ENCODE results near the gene MCC. TPM values are rescaled to one million over a fixed set of nuclear protein-coding genes. Genes with fewer than 3 reads are reported as not detected.
"Not testable (repeated sequence)": the region's sequence is repeated elsewhere in the genome, so short reads cannot be mapped to it uniquely, and the experiment has no call there.

Gene MCC
- total RNA-seq, 1 experiment from 2014 or later: 7.1 TPM

- ChIA-PET POLR2A (ENCODE audit: unreplicated experiment) (no interaction called here), CTCF (no interaction called here)
- Histone ChIP-seq H2AFZ (ENCODE audit: low read length) (no peak overlapping the region), H3K4me1 (ENCODE audit: insufficient read depth, low read length) (no peaks in the 10 kb centered on the region), H3K9me2 (replicated peaks; ENCODE audit: low read length) (no peaks in the 10 kb centered on the region), H4K20me1 (ENCODE audit: low read length) (no peaks in the 10 kb centered on the region), H3K9ac (ENCODE audit: low read length) (no peak overlapping the region), H3K27ac (ENCODE audit: low read length) (no peak overlapping the region), H3K79me2 (ENCODE audit: low read length) (no peaks in the 10 kb centered on the region), H3K27me3 (ENCODE audit: low read length) (0 out of 2 replicates have a peak, but pooled peaks cover 11% of the 10 kb centered on the region), H3K9me3 (ENCODE audit: low read length) (no peaks in the 10 kb centered on the region), H3F3A (ENCODE audit: low read length, unreplicated experiment) (no peaks in the 10 kb centered on the region), H3K4me2 (ENCODE audit: low read length) (no peak overlapping the region), H3K36me3 (ENCODE audit: low read depth, low read length) (no peaks in the 10 kb centered on the region), H3K4me3 (ENCODE audit: low read length) (no peak overlapping the region)
- TF ChIP-seq EZH2 (IDR thresholded peaks at IDR 0.05; ENCODE audit: low read length, unreplicated experiment) (no peak), EZH2phosphoT487 (IDR thresholded peaks at IDR 0.05; ENCODE audit: borderline replicate concordance, low read length) (no peak)
- ATAC-seq: no peak
- DNase-seq: no peak
- no TSS peak for BruUV-seq (replicated peaks)
- intact Hi-C loops (cut with micrococcal nuclease): no loop called here
Measured at GRCh38 chr5:113405530-113405929, 82.7 kb downstream of the MCC start.

DNA sequence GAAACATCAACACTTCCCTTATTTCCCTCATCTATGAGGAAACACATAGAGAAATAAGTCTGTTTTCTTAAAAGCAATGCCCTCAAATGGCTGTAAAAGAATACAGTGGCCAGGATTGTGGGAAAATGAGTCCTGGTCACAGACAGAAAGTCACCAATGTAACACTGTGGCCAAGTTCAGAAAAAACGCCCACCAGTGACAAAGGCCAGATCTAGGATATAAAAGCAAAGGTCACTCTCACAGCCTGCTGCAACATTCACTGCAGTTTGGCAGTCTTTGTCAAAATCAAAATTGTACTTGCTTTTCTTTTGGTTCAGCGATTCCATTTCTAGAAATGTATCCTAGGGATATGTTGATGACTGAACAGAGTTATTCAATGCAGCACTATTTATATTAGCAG is 84.0 kb downstream of the MCC start:
- Histone ChIP-seq H3K27ac (ENCODE audit: low read length) (no peak overlapping the region), H3K9me3 (ENCODE audit: low read length) (no peaks in the 10 kb centered on the region), H3F3A (ENCODE audit: low read length, unreplicated experiment) (no peaks in the 10 kb centered on the region), H3K4me3 (ENCODE audit: low read length) (no peak overlapping the region), H3K27me3 (ENCODE audit: low read length) (0 out of 2 replicates have a peak, but pooled peaks cover 11% of the 10 kb centered on the region), H3K36me3 (ENCODE audit: low read depth, low read length) (no peaks in the 10 kb centered on the region), H3K9ac (ENCODE audit: low read length) (no peak overlapping the region), H3K4me2 (ENCODE audit: low read length) (no peak overlapping the region), H3K9me2 (replicated peaks; ENCODE audit: low read length) (no peaks in the 10 kb centered on the region), H3K79me2 (ENCODE audit: low read length) (no peaks in the 10 kb centered on the region), H3K4me1 (ENCODE audit: insufficient read depth, low read length) (no peaks in the 10 kb centered on the region), H4K20me1 (ENCODE audit: low read length) (no peaks in the 10 kb centered on the region), H2AFZ (ENCODE audit: low read length) (no peak overlapping the region)
- DNase-seq (no peak), ATAC-seq (no peak)
- POLR2A ChIA-PET (ENCODE audit: unreplicated experiment): no interaction called here
- intact Hi-C loops (cut with micrococcal nuclease): no loop called here
- BruUV-seq (replicated peaks): no TSS peak
- TF ChIP-seq, protein P1, sequence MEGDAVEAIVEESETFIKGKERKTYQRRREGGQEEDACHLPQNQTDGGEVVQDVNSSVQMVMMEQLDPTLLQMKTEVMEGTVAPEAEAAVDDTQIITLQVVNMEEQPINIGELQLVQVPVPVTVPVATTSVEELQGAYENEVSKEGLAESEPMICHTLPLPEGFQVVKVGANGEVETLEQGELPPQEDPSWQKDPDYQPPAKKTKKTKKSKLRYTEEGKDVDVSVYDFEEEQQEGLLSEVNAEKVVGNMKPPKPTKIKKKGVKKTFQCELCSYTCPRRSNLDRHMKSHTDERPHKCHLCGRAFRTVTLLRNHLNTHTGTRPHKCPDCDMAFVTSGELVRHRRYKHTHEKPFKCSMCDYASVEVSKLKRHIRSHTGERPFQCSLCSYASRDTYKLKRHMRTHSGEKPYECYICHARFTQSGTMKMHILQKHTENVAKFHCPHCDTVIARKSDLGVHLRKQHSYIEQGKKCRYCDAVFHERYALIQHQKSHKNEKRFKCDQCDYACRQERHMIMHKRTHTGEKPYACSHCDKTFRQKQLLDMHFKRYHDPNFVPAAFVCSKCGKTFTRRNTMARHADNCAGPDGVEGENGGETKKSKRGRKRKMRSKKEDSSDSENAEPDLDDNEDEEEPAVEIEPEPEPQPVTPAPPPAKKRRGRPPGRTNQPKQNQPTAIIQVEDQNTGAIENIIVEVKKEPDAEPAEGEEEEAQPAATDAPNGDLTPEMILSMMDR (conservative IDR thresholded peaks at IDR 0.05; ENCODE audit: low read depth, low read length): no peak
- TF ChIP-seq EZH2 (IDR thresholded peaks at IDR 0.05; ENCODE audit: low read length, unreplicated experiment) (no peak), EZH2phosphoT487 (IDR thresholded peaks at IDR 0.05; ENCODE audit: borderline replicate concordance, low read length) (no peak)
- CTCF ChIA-PET: no interaction called here

DNA sequence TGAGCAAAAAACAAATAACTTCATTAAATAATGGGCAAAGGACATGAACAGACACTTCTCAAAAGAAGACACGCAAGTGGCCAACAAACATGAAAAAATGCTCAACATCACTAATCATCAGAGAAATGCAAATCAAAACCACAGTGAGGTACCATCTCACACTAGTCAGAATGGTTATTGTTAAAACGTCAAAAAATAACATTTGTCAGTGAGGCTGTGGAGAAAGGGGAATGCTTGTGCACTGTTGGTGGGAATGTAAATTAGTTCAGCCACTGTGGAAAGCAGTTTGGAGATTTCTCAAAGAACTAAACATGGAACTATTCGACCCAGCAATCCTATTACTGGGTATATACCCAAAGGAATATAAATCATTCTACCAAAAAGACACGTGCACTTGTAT is 90.3 kb downstream of the MCC start:
- H3K79me2 ChIP-seq (ENCODE audit: low read length); H3K36me3 ChIP-seq (ENCODE audit: low read depth, low read length); DNase-seq; H3K9me3 ChIP-seq (ENCODE audit: low read length); H3K9ac ChIP-seq (ENCODE audit: low read length); ATAC-seq; H2AFZ ChIP-seq (ENCODE audit: low read length); H4K20me1 ChIP-seq (ENCODE audit: low read length); H3K4me3 ChIP-seq (ENCODE audit: low read length); H3K27ac ChIP-seq (ENCODE audit: low read length); BruUV-seq (replicated peaks); H3K9me2 ChIP-seq (replicated peaks; ENCODE audit: low read length); H3K4me2 ChIP-seq (ENCODE audit: low read length); intact Hi-C loops (cut with micrococcal nuclease); CTCF ChIA-PET; H3K27me3 ChIP-seq (ENCODE audit: low read length); H3F3A ChIP-seq (ENCODE audit: low read length, unreplicated experiment); POLR2A ChIA-PET (ENCODE audit: unreplicated experiment); H3K4me1 ChIP-seq (ENCODE audit: insufficient read depth, low read length): not testable (repeated sequence)

GRCh38 chr5:113397046-113397445 is 91.2 kb downstream of the MCC start:
- ChIA-PET CTCF (no interaction called here), POLR2A (ENCODE audit: unreplicated experiment) (no interaction called here)
- H3K27ac ChIP-seq (ENCODE audit: low read length): no peak overlapping the region
- no peaks in the 10 kb centered on the region for H3K27me3 ChIP-seq (ENCODE audit: low read length)
- TF ChIP-seq EZH2 (IDR thresholded peaks at IDR 0.05; ENCODE audit: low read length, unreplicated experiment) (no peak), EZH2phosphoT487 (IDR thresholded peaks at IDR 0.05; ENCODE audit: borderline replicate concordance, low read length) (no peak)
- TF ChIP-seq, protein P1 (conservative IDR thresholded peaks at IDR 0.05; ENCODE audit: low read depth, low read length): no peak
- H3F3A ChIP-seq (ENCODE audit: low read length, unreplicated experiment): no peaks in the 10 kb centered on the region
- no TSS peak for BruUV-seq (replicated peaks)
- no peaks in the 10 kb centered on the region for H4K20me1 ChIP-seq (ENCODE audit: low read length)
- no peaks in the 10 kb centered on the region for H3K79me2 ChIP-seq (ENCODE audit: low read length)
- ATAC-seq (no peak), DNase-seq (no peak)
- no peaks in the 10 kb centered on the region for H3K4me1 ChIP-seq (ENCODE audit: insufficient read depth, low read length)
- H3K9me3 ChIP-seq (ENCODE audit: low read length): no peaks in the 10 kb centered on the region
- H3K9ac ChIP-seq (ENCODE audit: low read length): no peak overlapping the region
- H3K4me3 ChIP-seq (ENCODE audit: low read length): no peak overlapping the region
- no peak overlapping the region for H2AFZ ChIP-seq (ENCODE audit: low read length)
- no peaks in the 10 kb centered on the region for H3K9me2 ChIP-seq (replicated peaks; ENCODE audit: low read length)
- no peak overlapping the region for H3K4me2 ChIP-seq (ENCODE audit: low read length)
- intact Hi-C loops (cut with micrococcal nuclease): no loop called here
- H3K36me3 ChIP-seq (ENCODE audit: low read depth, low read length): no peaks in the 10 kb centered on the region

Measured in PC-3 (cell line).